Uterus (tissue), 2 donors: ENCODE results near the gene ADARB2.

ENCODE experiments used
- CTCF ChIP-seq, 4 experiments: fragments of 200-600 bp in 2 of 4; fragments of 450-650 bp in 2 of 4; sonication (generic) in 2 of 4; IDR thresholded peaks; one replicate each; pipeline ENCODE4 v1.5.1; 2016 to 2019; ENCODE audit warnings: antibody characterized with exemption in 4 of 4, mild to moderate bottlenecking in 2 of 4, moderate library complexity in 1 of 4
- POLR2A ChIP-seq, 2 donors: fragments of 450-650 bp; IDR thresholded peaks; one replicate each; pipeline ENCODE4 v1.6.1; 2016; ENCODE audit warnings: antibody characterized with exemption in 2 of 2, mild to moderate bottlenecking in 1 of 2, moderate library complexity in 1 of 2

- TF ChIP-seq POLR2A (IDR thresholded peaks at IDR 0.05) (no peak), CTCF (IDR thresholded peaks at IDR 0.05) (no peak)
Observed at GRCh38 chr10:1504940-1505339, 232.4 kb downstream of the ADARB2 start.
